A549 (cell line): ENCODE measurements around the gene CDC14C. TPM values are rescaled to one million over a fixed set of nuclear protein-coding genes. Genes with fewer than 3 reads are reported as not detected.

ENCODE experiments used
- ATAC-seq, 2 experiments: fragments of 200-7000 bp in 1 of 2; fragments of >200 bp in 1 of 2; cut with Nextera tagmentation in 1 of 2; cut with Tn5 transposase in 1 of 2; 3 replicates each; pipeline versions ENCODE4 v1.8.0 to v1.9.1; 2018 to 2020; ENCODE audit warnings: mild to moderate bottlenecking in 1 of 2, moderate library complexity in 1 of 2
- CTCF ChIA-PET: fragments of 300-600 bp; sonication (Branson Sonifier 250); formaldehyde crosslinking; extraction: SDS; loops from one replicate; lab custom pipeline; 2021; ENCODE audit warnings: antibody characterized with exemption, inconsistent platforms; lab: Yijun Ruan, JAX
- POLR2A ChIA-PET: fragments of 350-600 bp; formaldehyde crosslinking; extraction: SDS; loops from one replicate; lab custom pipeline; 2021; ENCODE audit warnings: antibody characterized with exemption, inconsistent platforms; lab: Yijun Ruan, JAX
- DNase-seq, 2 experiments: peaks; one replicate each; pipeline versions ENCODE4 v3.0.0 to v3.0.0-alpha.2; 2011 to 2016; ENCODE audit warnings: low read depth in 1 of 2, low spot score in 1 of 2
- FAIRE-seq: peaks from 2 replicates; lab custom pipeline; 2011; peaks lifted over from hg19 to GRCh38; lab: Jason Lieb, UNC
- H3K27ac ChIP-seq, 2 experiments: fragments of >200 bp; sonication (Bioruptor Twin); formaldehyde crosslinking; 3 replicates each; pipeline ENCODE4 v1.5.1; 2016 to 2017
- H3K4me1 ChIP-seq: fragments of >200 bp; sonication (Bioruptor Twin); formaldehyde crosslinking; 3 replicates; pipeline ENCODE4 v1.6.1; 2016
- H3K4me2 ChIP-seq: fragments of >200 bp; sonication (Bioruptor Twin); formaldehyde crosslinking; 3 replicates; pipeline ENCODE4 v1.6.1; 2016
- H3K4me3 ChIP-seq: fragments of >200 bp; sonication (Bioruptor Twin); formaldehyde crosslinking; 3 replicates; pipeline ENCODE4 v1.5.1; 2016
- H3K9me3 ChIP-seq: fragments of >200 bp; sonication (Bioruptor Twin); formaldehyde crosslinking; 3 replicates; pipeline ENCODE4 v1.6.1; 2016
- BCL3 ChIP-seq: fragments of >200 bp; sonication (Bioruptor Twin); formaldehyde crosslinking; IDR thresholded peaks from 3 replicates; pipeline ENCODE4 v1.6.1; 2016
- EHF ChIP-seq: fragments of 250-450 bp; sonication (Bioruptor Pico); IDR thresholded peaks from 2 replicates; pipeline ENCODE4 v1.5.0; 2020; ENCODE audit warnings: mild to moderate bottlenecking
- ELK1 ChIP-seq: fragments of 150-350 bp; IDR thresholded peaks from 2 replicates; pipeline ENCODE4 v1.6.1; 2014; ENCODE audit warnings: low read depth, mild to moderate bottlenecking, low read length
- EP300 ChIP-seq, 2 experiments: fragments of >200 bp; sonication (Bioruptor Twin); formaldehyde crosslinking; IDR thresholded peaks; 2 replicates in 1 of 2; 3 replicates in 1 of 2; pipeline ENCODE4 v1.6.1; 2016 to 2017
- FOXS1 ChIP-seq: fragments of 250-450 bp; sonication (Bioruptor Pico); IDR thresholded peaks from 2 replicates; pipeline ENCODE4 v1.5.0; 2020; ENCODE audit warnings: mild to moderate bottlenecking, moderate library complexity
- HDAC2 ChIP-seq: fragments of 200-600 bp; sonication (generic); IDR thresholded peaks from 2 replicates; pipeline ENCODE4 v1.6.1; 2016
- HES2 ChIP-seq: fragments of >200 bp; sonication (Bioruptor Twin); formaldehyde crosslinking; IDR thresholded peaks from 2 replicates; pipeline ENCODE4 v1.6.1; 2016
- HOXB13 ChIP-seq: fragments of 250-450 bp; sonication (Bioruptor Pico); IDR thresholded peaks from 2 replicates; pipeline ENCODE4 v1.5.0; 2020; ENCODE audit warnings: low read depth, mild to moderate bottlenecking, moderate library complexity
- KDM1A ChIP-seq: fragments of 200-600 bp; sonication (generic); IDR thresholded peaks from 2 replicates; pipeline ENCODE4 v1.6.1; 2016; ENCODE audit warnings: low read depth, mild to moderate bottlenecking
- MAZ ChIP-seq: fragments of 150-350 bp; IDR thresholded peaks from 2 replicates; pipeline ENCODE4 v1.6.1; 2014; ENCODE audit warnings: antibody characterized with exemption, low read depth, low read length, borderline replicate concordance
- NPAS2 ChIP-seq: fragments of 250-450 bp; sonication (Bioruptor Pico); IDR thresholded peaks from 2 replicates; pipeline ENCODE4 v1.8.0; 2022; ENCODE audit warnings: mild to moderate bottlenecking, moderate library complexity, borderline replicate concordance
- PBX3 ChIP-seq: IDR thresholded peaks from 2 replicates; pipeline ENCODE4 v1.6.1; 2012
- POLR2A ChIP-seq: IDR thresholded peaks from 2 replicates; pipeline ENCODE4 v1.6.1; 2012; ENCODE audit warnings: mild to moderate bottlenecking, low read length
- POLR2AphosphoS2 ChIP-seq: conservative IDR thresholded peaks from 2 replicates; pipeline ENCODE4 v1.6.1; 2012; ENCODE audit warnings: low read length, improper control_type of control experiment, inconsistent platforms
- RAD21 ChIP-seq, 2 experiments: fragments of >200 bp in 1 of 2; sonication (Bioruptor Twin) in 1 of 2; formaldehyde crosslinking in 1 of 2; IDR thresholded peaks in 1 of 2; conservative IDR thresholded peaks in 1 of 2; 2 replicates in 1 of 2; 3 replicates in 1 of 2; pipeline ENCODE4 v1.6.1; 2012 to 2018; ENCODE audit warnings: inconsistent platforms in 1 of 2
- RARB ChIP-seq: fragments of 250-450 bp; sonication (Bioruptor Pico); IDR thresholded peaks from 2 replicates; pipeline ENCODE4 v1.8.0; 2021; ENCODE audit warnings: mild to moderate bottlenecking, moderate library complexity
- RCOR1 ChIP-seq: fragments of 150-350 bp; IDR thresholded peaks from 2 replicates; pipeline ENCODE4 v1.6.1; 2014; ENCODE audit warnings: antibody characterized with exemption, low read length, low read depth
- RFX5 ChIP-seq: fragments of 450-650 bp; IDR thresholded peaks from 2 replicates; pipeline ENCODE4 v1.7.1; 2014; ENCODE audit warnings: antibody characterized with exemption, mild to moderate bottlenecking, moderate library complexity
- SMC3 ChIP-seq: fragments of >200 bp; sonication (Bioruptor Twin); formaldehyde crosslinking; IDR thresholded peaks from 3 replicates; pipeline ENCODE4 v1.6.1; 2018; ENCODE audit warnings: inconsistent platforms
- SREBF2 ChIP-seq: fragments of 450-650 bp; IDR thresholded peaks from 2 replicates; pipeline ENCODE4 v1.6.1; 2014; ENCODE audit warnings: mild to moderate bottlenecking, moderate library complexity
- TFCP2L1 ChIP-seq: fragments of 250-450 bp; sonication (Bioruptor Pico); IDR thresholded peaks from 2 replicates; pipeline ENCODE4 v1.5.0; 2021; ENCODE audit warnings: mild to moderate bottlenecking
- TP53 ChIP-seq: fragments of 250-450 bp; sonication (Bioruptor Pico); IDR thresholded peaks from 2 replicates; pipeline ENCODE4 v1.5.0; 2021; ENCODE audit warnings: mild to moderate bottlenecking, moderate library complexity
- ZC3H11A ChIP-seq: fragments of 450-650 bp; IDR thresholded peaks from 2 replicates; pipeline ENCODE4 v1.6.1; 2014; ENCODE audit warnings: antibody characterized with exemption, mild to moderate bottlenecking
- ZFP36 ChIP-seq: fragments of 450-650 bp; IDR thresholded peaks from 2 replicates; pipeline ENCODE4 v1.6.1; 2014; ENCODE audit warnings: borderline replicate concordance; ENCODE audit not compliant: partially characterized antibody
- WGBS: methylation state at CpG from one replicate; pipeline ENCODE4 v1.1.6; 2017; ENCODE audit errors: missing lambda C conversion rate; 5-methylcytosine and 5-hydroxymethylcytosine counted together
- polyA plus RNA-seq, 4 experiments: library from polyadenylated mRNA; depleted of rRNA in 3 of 4; stranded (reverse); fragments of >200 nt; fragmentation: RNase III in 1 of 4; extraction: RNeasy Plus Mini Kit Qiagen cat#74134 plus additional on column Dnase treatment in 1 of 4; gene quantifications; 2 replicates in 3 of 4; 3 replicates in 1 of 4; pipeline ENCODE4 v1.2.3, GENCODE V29; 2011 to 2017

Gene CDC14C
- polyA plus RNA-seq, 2 of the 4 experiments (the other 2 are of a cell fraction): 0.06 TPM

GRCh38 chr7:48899932-48900331 lies 24.4 kb upstream of the CDC14C start:
- no peak for FAIRE-seq

GRCh38 chr7:48901966-48902365 lies 22.4 kb upstream of the CDC14C start:
- TF ChIP-seq RCOR1: no peak
- no peak for TF ChIP-seq RFX5
- TF ChIP-seq EP300 (IDR thresholded peaks at IDR 0.05): no peak
- no peak for TF ChIP-seq BCL3
- TF ChIP-seq ZFP36: no peak
- TF ChIP-seq KDM1A: no peak
- no peak for TF ChIP-seq TFCP2L1 (CRISPR knock-in tag)
- no peak for TF ChIP-seq RAD21 (conservative IDR thresholded peaks at IDR 0.05 in 1 of 2, IDR thresholded peaks at IDR 0.05 in 1 of 2)
- TF ChIP-seq PBX3: no peak
- no peak for TF ChIP-seq ELK1
- no peak for TF ChIP-seq EHF
- TF ChIP-seq MAZ: no peak
- H3K4me2 ChIP-seq: no peak overlapping the region
- 31% methylated on average over 3 of the region's 3 CpGs for WGBS
- ATAC-seq (no peak), DNase-seq (no peak), FAIRE-seq (no peak)
- POLR2A ChIA-PET: no interaction called here
- peaks cover 9% of the 10 kb centered on the region; the same call in 1 of the 3 replicates for H3K4me1 ChIP-seq
- H3K9me3 ChIP-seq: no peaks in the 10 kb centered on the region
- CTCF ChIA-PET: no interaction called here
- no peak overlapping the region for H3K27ac ChIP-seq
- no peak overlapping the region for H3K4me3 ChIP-seq

More at GRCh38 chr7:48899932-48900331, 24.4 kb upstream of the CDC14C start:
- ATAC-seq (no peak; a peak in 1 of 6 replicates), DNase-seq (no peak)
- ChIA-PET POLR2A (no interaction called here), CTCF (no interaction called here)
- no peak overlapping the region for H3K4me3 ChIP-seq
- H3K4me2 ChIP-seq: no peak overlapping the region
- WGBS: 29% methylated on average over 2 of the region's 2 CpGs
- no peak overlapping the region for H3K27ac ChIP-seq
- TF ChIP-seq ZC3H11A (no peak), SREBF2 (no peak), HES2 (no peak), SMC3 (no peak), FOXS1 (no peak), POLR2A (no peak), RARB (CRISPR knock-in tag) (no peak), NPAS2 (CRISPR knock-in tag) (no peak), TP53 (CRISPR knock-in tag) (no peak), HDAC2 (no peak), RFX5 (no peak), POLR2AphosphoS2 (no peak), HOXB13 (no peak)
- H3K9me3 ChIP-seq: no peaks in the 10 kb centered on the region
- peaks cover 6% of the 10 kb centered on the region; the same call in 1 of the 3 replicates for H3K4me1 ChIP-seq
